Measurements from ENCODE around the gene RUSF1. TPM values are rescaled to one million over a fixed set of nuclear protein-coding genes. Genes with fewer than 3 reads are reported as not detected.

Gene RUSF1
- total RNA-seq, 1 experiment from 2014 or later: 30.5 TPM

DNA sequence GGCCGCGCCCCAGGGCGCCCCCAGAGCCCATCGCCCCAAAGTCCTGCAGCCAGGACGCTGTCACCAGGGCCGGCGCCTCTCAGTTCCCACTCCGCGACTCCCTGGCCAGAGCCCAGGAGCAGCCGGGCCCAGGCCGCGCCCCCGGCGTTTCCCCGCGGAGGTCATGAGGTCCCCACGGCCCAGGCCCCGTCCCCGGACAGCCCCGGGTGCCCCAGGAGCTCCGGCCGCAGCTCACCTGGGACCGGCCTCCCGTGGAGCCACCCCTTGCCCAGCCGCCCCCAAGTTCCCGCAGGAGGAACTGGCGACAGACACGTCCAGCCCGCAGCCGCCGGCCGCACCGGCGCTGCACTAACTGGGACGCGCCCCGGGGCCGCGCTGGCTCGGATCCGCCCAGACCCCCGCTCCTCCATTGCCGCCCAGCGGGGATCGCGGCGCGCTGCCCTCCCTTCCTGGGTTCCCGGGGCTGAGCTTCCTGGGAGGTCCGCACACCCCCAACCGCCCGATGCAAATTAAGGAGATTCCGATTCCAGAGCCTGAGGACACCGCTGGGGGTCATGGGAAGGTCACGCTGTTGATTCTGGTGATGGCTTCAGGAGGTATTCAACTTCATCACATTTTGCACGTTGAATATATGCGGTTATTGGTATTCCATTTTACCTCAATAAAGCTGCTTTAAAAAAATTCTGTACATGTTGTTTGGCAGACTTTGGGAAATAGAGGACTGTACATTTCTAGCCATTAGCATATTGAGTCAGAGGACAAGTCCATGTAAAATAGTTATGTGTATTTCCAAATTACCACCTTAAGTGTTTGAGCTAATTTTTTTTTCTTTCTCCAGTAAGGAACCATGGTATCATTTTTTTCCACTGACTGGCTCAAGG, 29.4 kb upstream of the RUSF1 start:
- H3K4me3 ChIP-seq (ENCODE audit: low read depth, low read length): no peak overlapping the region
- POLR2A ChIA-PET: no interaction called here
- Mint-ChIP-seq H3K9me3 (ENCODE audit: unreplicated experiment) (peaks cover 9% of the 10 kb centered on the region), H3K36me3 (ENCODE audit: insufficient read depth, unreplicated experiment) (no peaks in the 10 kb centered on the region), H3K27me3 (ENCODE audit: insufficient read depth, unreplicated experiment) (peaks cover 3% of the 10 kb centered on the region), H3K27ac (ENCODE audit: unreplicated experiment) (no peak overlapping the region), H3K4me1 (ENCODE audit: low read depth, unreplicated experiment) (no peaks in the 10 kb centered on the region), H3K4me3 (ENCODE audit: unreplicated experiment) (no peak overlapping the region)
- no peaks in the 10 kb centered on the region for H3K27me3 ChIP-seq (replicated peaks; ENCODE audit: control insufficient read depth, insufficient read depth, low read length)
- CTCF ChIA-PET: no interaction called here
- intact Hi-C loops (cut with micrococcal nuclease; ENCODE audit: unreplicated experiment): no loop called here
- DNase-seq: no peak
- TF ChIP-seq, protein P1, sequence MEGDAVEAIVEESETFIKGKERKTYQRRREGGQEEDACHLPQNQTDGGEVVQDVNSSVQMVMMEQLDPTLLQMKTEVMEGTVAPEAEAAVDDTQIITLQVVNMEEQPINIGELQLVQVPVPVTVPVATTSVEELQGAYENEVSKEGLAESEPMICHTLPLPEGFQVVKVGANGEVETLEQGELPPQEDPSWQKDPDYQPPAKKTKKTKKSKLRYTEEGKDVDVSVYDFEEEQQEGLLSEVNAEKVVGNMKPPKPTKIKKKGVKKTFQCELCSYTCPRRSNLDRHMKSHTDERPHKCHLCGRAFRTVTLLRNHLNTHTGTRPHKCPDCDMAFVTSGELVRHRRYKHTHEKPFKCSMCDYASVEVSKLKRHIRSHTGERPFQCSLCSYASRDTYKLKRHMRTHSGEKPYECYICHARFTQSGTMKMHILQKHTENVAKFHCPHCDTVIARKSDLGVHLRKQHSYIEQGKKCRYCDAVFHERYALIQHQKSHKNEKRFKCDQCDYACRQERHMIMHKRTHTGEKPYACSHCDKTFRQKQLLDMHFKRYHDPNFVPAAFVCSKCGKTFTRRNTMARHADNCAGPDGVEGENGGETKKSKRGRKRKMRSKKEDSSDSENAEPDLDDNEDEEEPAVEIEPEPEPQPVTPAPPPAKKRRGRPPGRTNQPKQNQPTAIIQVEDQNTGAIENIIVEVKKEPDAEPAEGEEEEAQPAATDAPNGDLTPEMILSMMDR (IDR thresholded peaks at IDR 0.05; ENCODE audit: insufficient read depth in 1 of 2, low read depth in 1 of 2, low read length in 1 of 2, severe bottlenecking in 1 of 2, unreplicated experiment in 1 of 2): no peak
- H3K36me3 ChIP-seq (ENCODE audit: control insufficient read depth, insufficient read depth, low read length): no peaks in the 10 kb centered on the region
- no peaks in the 10 kb centered on the region for H3K4me1 ChIP-seq
- no TSS peak for BruUV-seq (replicated peaks)
- no peaks in the 10 kb centered on the region for H3K9me3 ChIP-seq

DNA sequence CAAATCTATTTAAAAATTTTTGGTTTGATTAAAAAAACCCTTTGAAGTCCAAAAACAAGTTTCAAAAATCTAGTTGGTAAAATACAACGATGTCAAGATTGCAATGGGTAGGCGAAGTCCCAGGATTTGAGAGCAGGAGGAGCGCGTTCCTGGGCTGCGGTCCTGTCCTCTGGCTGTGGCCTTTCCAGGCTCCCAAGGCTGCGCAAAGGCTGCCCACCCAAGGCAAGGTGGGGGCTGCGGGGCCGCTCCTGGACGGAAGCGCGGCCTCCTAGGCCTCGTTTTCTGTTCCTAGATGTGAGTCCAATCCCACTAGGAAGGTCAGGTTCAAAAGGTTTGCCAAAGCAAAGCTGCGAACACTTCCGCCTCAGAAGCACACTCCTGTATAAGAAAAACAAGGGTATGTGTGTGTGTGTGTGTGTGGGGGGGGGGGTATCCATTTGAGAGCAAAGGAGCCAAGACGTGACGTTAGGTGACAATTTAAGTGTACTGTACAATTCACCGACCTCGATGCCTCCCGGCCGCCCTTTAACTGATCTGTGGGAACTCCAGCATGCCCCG, 28.7 kb upstream of the RUSF1 start:
- CTCF ChIA-PET: no interaction called here
- BruUV-seq (replicated peaks): no TSS peak
- Mint-ChIP-seq H3K9me3 (ENCODE audit: unreplicated experiment) (peaks cover 2% of the 10 kb centered on the region), H3K27ac (ENCODE audit: unreplicated experiment) (no peak overlapping the region), H3K4me1 (ENCODE audit: low read depth, unreplicated experiment) (no peaks in the 10 kb centered on the region), H3K36me3 (ENCODE audit: insufficient read depth, unreplicated experiment) (no peaks in the 10 kb centered on the region), H3K27me3 (ENCODE audit: insufficient read depth, unreplicated experiment) (peaks cover 3% of the 10 kb centered on the region), H3K4me3 (ENCODE audit: unreplicated experiment) (no peak overlapping the region)
- H3K4me1 ChIP-seq: no peaks in the 10 kb centered on the region
- no peak for DNase-seq
- intact Hi-C loops (cut with micrococcal nuclease; ENCODE audit: unreplicated experiment): no loop called here
- H3K4me3 ChIP-seq (ENCODE audit: low read depth, low read length): no peak overlapping the region
- H3K36me3 ChIP-seq (ENCODE audit: control insufficient read depth, insufficient read depth, low read length): no peaks in the 10 kb centered on the region
- no peaks in the 10 kb centered on the region for H3K27me3 ChIP-seq (replicated peaks; ENCODE audit: control insufficient read depth, insufficient read depth, low read length)
- no peaks in the 10 kb centered on the region for H3K9me3 ChIP-seq
- TF ChIP-seq, protein P1 (IDR thresholded peaks at IDR 0.05; ENCODE audit: insufficient read depth in 1 of 2, low read depth in 1 of 2, low read length in 1 of 2, severe bottlenecking in 1 of 2, unreplicated experiment in 1 of 2): no peak
- POLR2A ChIA-PET: no interaction called here

DNA sequence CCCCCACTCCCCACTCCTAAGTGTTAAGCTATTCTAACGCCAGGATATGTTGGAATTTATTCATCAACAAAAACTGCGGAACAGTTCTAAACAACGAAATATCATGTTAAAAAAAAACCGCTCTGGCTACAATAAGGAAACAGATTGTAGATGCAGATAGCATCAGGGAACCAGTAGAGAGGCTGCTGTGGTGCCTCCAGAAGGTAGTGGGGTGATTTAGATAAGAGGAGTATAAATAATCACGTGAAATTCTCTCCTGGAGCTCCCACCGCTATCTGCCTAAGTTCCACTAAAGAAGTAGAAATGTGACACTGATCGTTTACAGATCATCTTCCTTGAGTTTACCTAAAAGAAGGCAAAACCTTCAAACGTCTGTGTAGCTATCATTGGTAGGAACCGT, 27.5 kb upstream of the RUSF1 start:
- no peaks in the 10 kb centered on the region for H3K4me1 Mint-ChIP-seq (ENCODE audit: low read depth, unreplicated experiment)
- ChIA-PET POLR2A (no interaction called here), CTCF (interaction anchor here (0.6 kb wide), 1 partner anchor 320 kb away, joined by 6 read pairs; no protein-coding TSS in a partner anchor)
- TF ChIP-seq, protein P1 (IDR thresholded peaks at IDR 0.05; ENCODE audit: insufficient read depth in 1 of 2, low read depth in 1 of 2, low read length in 1 of 2, severe bottlenecking in 1 of 2, unreplicated experiment in 1 of 2): no peak
- no peaks in the 10 kb centered on the region for H3K9me3 Mint-ChIP-seq (ENCODE audit: unreplicated experiment)
- Histone ChIP-seq H3K4me3 (ENCODE audit: low read depth, low read length) (no peak overlapping the region), H3K4me1 (no peaks in the 10 kb centered on the region), H3K9me3 (no peaks in the 10 kb centered on the region), H3K27me3 (replicated peaks; ENCODE audit: control insufficient read depth, insufficient read depth, low read length) (no peaks in the 10 kb centered on the region), H3K36me3 (ENCODE audit: control insufficient read depth, insufficient read depth, low read length) (no peaks in the 10 kb centered on the region)
- no peak overlapping the region for H3K4me3 Mint-ChIP-seq (ENCODE audit: unreplicated experiment)
- no peaks in the 10 kb centered on the region for H3K36me3 Mint-ChIP-seq (ENCODE audit: insufficient read depth, unreplicated experiment)
- DNase-seq: no peak
- H3K27ac Mint-ChIP-seq (ENCODE audit: unreplicated experiment): no peak overlapping the region
- intact Hi-C loops (cut with micrococcal nuclease; ENCODE audit: unreplicated experiment): no loop called here
- peaks cover 3% of the 10 kb centered on the region for H3K27me3 Mint-ChIP-seq (ENCODE audit: insufficient read depth, unreplicated experiment)
- no TSS peak for BruUV-seq (replicated peaks)
